Measurements from ENCODE around the gene HBZ. TPM values are rescaled to one million over a fixed set of nuclear protein-coding genes. Genes with fewer than 3 reads are reported as not detected.

The HBZ gene
- total and polyA plus RNA-seq, 2 donors (not counting 1 experiment from before 2014, with no cell fraction given) = not detected

- no peak for DNase-seq (ENCODE audit: low read depth in 2 of 2)
- no peak overlapping the region for H2AFZ ChIP-seq (ENCODE audit: low read length)
- TF ChIP-seq CTCF (conservative IDR thresholded peaks at IDR 0.05 in 1 of 2, IDR thresholded peaks at IDR 0.05 in 1 of 2; ENCODE audit: low read depth in 1 of 2, low read length in 2 of 2) (no peak), EZH2 (IDR thresholded peaks at IDR 0.05; ENCODE audit: low read length, missing control alignments) (no peak)
- no peak overlapping the region for H3K4me3 ChIP-seq (replicated peaks in 1 of 4; ENCODE audit: control extremely low read depth in 1 of 4, insufficient read depth in 1 of 4, low read depth in 3 of 4, low read length in 4 of 4)
- peaks cover 4% of the 10 kb centered on the region for H3K4me1 ChIP-seq (ENCODE audit: control insufficient read depth, extremely low read depth, insufficient read depth, low read length)
- H4K20me1 ChIP-seq (ENCODE audit: control insufficient read depth, extremely low read depth, insufficient read depth, low read length) = no peaks in the 10 kb centered on the region
- no peaks in the 10 kb centered on the region for H3K36me3 ChIP-seq (ENCODE audit: control insufficient read depth, insufficient read depth, low read length)
- no peak overlapping the region for H3K4me2 ChIP-seq (ENCODE audit: extremely low read depth, insufficient read depth, low read length)
- no peak overlapping the region for H3K9ac ChIP-seq (ENCODE audit: insufficient read depth, low read length)
- H3K27me3 ChIP-seq (ENCODE audit: control insufficient read depth, insufficient read depth, low read length) = no peaks in the 10 kb centered on the region
- no peak overlapping the region for H3K27ac ChIP-seq (ENCODE audit: insufficient read depth, low read length)
- no peaks in the 10 kb centered on the region for H3K9me3 ChIP-seq (ENCODE audit: control insufficient read depth, insufficient read depth, low read depth, low read length)
- no peaks in the 10 kb centered on the region for H3K79me2 ChIP-seq (ENCODE audit: control insufficient read depth, insufficient read depth, low read length)
Observed at GRCh38 chr16:118857-119256, 33.6 kb upstream of the HBZ start.

- H3K4me3 ChIP-seq (replicated peaks in 1 of 4; ENCODE audit: control extremely low read depth in 1 of 4, insufficient read depth in 1 of 4, low read depth in 3 of 4, low read length in 4 of 4) = no peak overlapping the region
- H3K27ac ChIP-seq (ENCODE audit: insufficient read depth, low read length) = no peak overlapping the region
- no peaks in the 10 kb centered on the region for H3K36me3 ChIP-seq (ENCODE audit: control insufficient read depth, insufficient read depth, low read length)
- no peak for DNase-seq (ENCODE audit: low read depth in 2 of 2)
- no peaks in the 10 kb centered on the region for H4K20me1 ChIP-seq (ENCODE audit: control insufficient read depth, extremely low read depth, insufficient read depth, low read length)
- H2AFZ ChIP-seq (ENCODE audit: low read length) = no peak overlapping the region
- no peak overlapping the region for H3K4me2 ChIP-seq (ENCODE audit: extremely low read depth, insufficient read depth, low read length)
- H3K79me2 ChIP-seq (ENCODE audit: control insufficient read depth, insufficient read depth, low read length) = no peaks in the 10 kb centered on the region
- TF ChIP-seq CTCF (conservative IDR thresholded peaks at IDR 0.05 in 1 of 2, IDR thresholded peaks at IDR 0.05 in 1 of 2; ENCODE audit: low read depth in 1 of 2, low read length in 2 of 2) (no peak), EZH2 (IDR thresholded peaks at IDR 0.05; ENCODE audit: low read length, missing control alignments) (no peak)
- H3K9ac ChIP-seq (ENCODE audit: insufficient read depth, low read length) = no peak overlapping the region
- H3K4me1 ChIP-seq (ENCODE audit: control insufficient read depth, extremely low read depth, insufficient read depth, low read length) = no peaks in the 10 kb centered on the region
- H3K27me3 ChIP-seq (ENCODE audit: control insufficient read depth, insufficient read depth, low read length) = no peaks in the 10 kb centered on the region
- no peaks in the 10 kb centered on the region for H3K9me3 ChIP-seq (ENCODE audit: control insufficient read depth, insufficient read depth, low read depth, low read length)
Observed at GRCh38 chr16:119295-119694, 33.1 kb upstream of the HBZ start.

- Histone ChIP-seq H4K20me1 (ENCODE audit: control insufficient read depth, extremely low read depth, insufficient read depth, low read length) (no peaks in the 10 kb centered on the region), H3K27ac (ENCODE audit: insufficient read depth, low read length) (no peak overlapping the region), H3K4me3 (replicated peaks in 1 of 4; ENCODE audit: control extremely low read depth in 1 of 4, insufficient read depth in 1 of 4, low read depth in 3 of 4, low read length in 4 of 4) (no peak overlapping the region), H3K36me3 (ENCODE audit: control insufficient read depth, insufficient read depth, low read length) (no peaks in the 10 kb centered on the region), H2AFZ (ENCODE audit: low read length) (no peak overlapping the region), H3K4me1 (ENCODE audit: control insufficient read depth, extremely low read depth, insufficient read depth, low read length) (no peaks in the 10 kb centered on the region), H3K9me3 (ENCODE audit: control insufficient read depth, insufficient read depth, low read depth, low read length) (no peaks in the 10 kb centered on the region), H3K27me3 (ENCODE audit: control insufficient read depth, insufficient read depth, low read length) (no peaks in the 10 kb centered on the region), H3K9ac (ENCODE audit: insufficient read depth, low read length) (no peak overlapping the region), H3K79me2 (ENCODE audit: control insufficient read depth, insufficient read depth, low read length) (no peaks in the 10 kb centered on the region), H3K4me2 (ENCODE audit: extremely low read depth, insufficient read depth, low read length) (no peak overlapping the region)
- no peak for DNase-seq (ENCODE audit: low read depth in 2 of 2)
- no peak for TF ChIP-seq CTCF (conservative IDR thresholded peaks at IDR 0.05 in 1 of 2, IDR thresholded peaks at IDR 0.05 in 1 of 2; ENCODE audit: low read depth in 1 of 2, low read length in 2 of 2)
- no peak for TF ChIP-seq EZH2 (IDR thresholded peaks at IDR 0.05; ENCODE audit: low read length, missing control alignments)
Observed at GRCh38 chr16:119835-120491, 32.5 kb upstream of the HBZ start.
